NCI-H1694 treated with DMSO at 0.1 percent for 48 hours (cell line): ENCODE measurements around the gene RNPC3.

Experiments
- DNase-seq: peaks from one replicate; lab custom pipeline; 2025; lab: John Stamatoyannopoulos, UW

Gene RNPC3

DNA sequence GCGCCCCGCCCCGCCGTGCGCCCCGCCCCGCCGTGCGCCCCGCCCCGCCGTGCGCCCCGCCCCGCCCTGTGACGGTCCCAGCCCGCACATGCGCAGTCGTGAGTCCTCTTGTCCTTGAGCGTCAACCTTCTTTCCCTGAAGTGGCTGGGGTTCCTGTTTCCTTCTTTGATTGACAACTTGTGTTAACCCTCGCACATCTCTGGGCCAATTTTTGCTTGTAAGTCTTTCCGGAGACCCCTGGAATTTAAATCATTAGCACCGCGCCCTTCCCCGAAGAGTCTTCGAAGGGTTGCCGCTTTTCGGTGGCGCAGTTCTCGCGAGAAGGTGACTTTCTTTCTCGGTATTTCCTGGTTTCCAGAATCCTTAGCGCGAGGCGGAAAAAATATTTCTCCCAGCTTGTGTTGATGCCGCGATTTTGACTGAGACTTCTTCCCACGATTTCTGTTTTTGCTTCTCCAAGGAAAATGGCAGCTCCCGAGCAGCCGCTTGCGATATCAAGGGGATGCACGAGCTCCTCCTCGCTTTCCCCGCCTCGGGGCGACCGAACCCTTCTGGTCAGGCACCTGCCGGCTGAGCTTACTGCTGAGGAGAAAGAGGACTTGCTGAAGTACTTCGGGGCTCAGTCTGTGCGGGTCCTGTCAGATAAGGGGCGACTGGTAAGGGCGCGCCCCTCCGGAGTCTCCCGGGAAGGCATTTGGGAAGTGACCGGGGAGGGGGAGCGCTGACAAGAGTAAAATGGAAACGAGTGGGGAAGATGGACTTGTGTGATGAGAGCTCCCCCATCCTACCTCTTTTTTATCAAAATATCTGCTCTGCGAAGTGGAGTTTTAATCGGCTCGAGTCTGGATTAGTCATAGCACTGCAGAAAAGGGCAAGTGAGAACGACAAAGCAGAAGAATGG is at the start of gene RNPC3:
TSS of gene RNPC3 (plus strand) at position 93 of the 901 bp plus-strand sequence. CDS start at position 465, 372 bp downstream.
- peak; percentile 81 for DNase-seq

DNA sequence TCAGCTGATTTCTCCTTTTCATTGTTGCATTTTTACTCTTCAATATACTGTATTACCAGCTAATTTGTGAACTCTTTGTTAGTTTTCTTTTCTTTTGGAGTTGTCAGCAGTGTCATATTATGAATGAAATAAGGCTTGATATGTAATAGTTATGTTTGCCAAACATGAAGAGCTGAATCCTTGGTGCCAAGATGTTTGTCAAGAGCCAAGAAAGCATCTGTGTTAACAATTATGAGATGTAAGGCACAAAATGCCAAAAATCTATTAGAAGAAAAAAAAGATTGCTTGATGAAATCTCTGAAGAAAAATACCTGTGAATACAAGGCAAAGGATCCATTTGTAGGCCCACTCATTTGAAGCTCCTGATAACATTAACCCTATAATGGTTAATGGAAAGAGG is 48.4 kb upstream of the RNPC3 start:
- no peak for DNase-seq

GRCh38 chr1:103489935-103490334 is 35.6 kb upstream of the RNPC3 start:
- DNase-seq = no peak

DNA sequence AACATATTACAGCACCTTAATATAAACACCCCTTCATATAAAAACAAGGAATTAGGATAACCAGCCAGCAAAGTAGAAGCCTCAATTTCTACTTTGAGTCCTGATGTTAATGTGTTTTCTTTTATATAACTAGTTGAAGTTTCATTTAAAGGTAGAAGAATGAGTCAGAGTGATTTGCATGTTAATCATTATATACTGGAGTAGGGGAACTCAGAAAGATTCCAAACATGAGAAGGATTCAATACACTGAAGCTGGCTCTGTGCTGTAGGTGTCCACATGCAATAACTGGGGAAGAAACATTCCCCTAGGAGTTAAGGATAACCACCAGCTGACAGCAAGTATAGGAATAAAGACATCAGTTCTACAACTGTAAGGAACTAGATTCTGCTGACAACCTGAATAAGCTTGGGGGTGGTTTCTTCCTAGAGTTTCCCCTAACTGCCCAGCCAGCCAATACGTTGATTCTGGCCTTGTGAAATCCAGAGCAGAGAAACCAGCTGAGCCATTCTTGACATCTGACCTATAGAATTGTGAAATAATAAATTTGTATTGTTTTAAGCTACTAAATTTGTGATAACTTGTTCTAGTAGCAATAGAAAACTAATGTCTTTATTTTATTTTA is 33.4 kb upstream of the RNPC3 start:
- no peak for DNase-seq

GRCh38 chr1:103496014-103496635 is 29.4 kb upstream of the RNPC3 start:
- no peak for DNase-seq

DNA sequence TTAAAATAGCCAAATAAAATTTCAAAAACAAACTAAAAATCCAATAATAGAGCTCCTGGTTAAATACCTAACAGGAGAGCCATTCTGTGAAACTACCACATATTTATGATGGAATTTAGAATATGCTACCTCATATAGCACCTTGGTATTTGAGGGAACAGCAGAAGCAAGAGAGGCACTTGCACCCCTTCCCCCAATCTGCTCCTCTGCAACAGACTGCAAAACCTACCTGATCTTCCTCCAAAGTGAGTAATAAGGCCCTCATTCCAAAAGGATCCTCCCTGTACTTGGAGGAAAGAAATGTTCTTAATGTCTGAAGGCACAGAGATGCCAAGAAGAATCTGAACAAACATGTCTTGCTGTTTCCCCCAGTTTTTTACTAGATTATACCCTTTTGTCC is 28.1 kb upstream of the RNPC3 start:
- no peak for DNase-seq

GRCh38 chr1:103509250-103509649 is 16.2 kb upstream of the RNPC3 start:
- DNase-seq = no peak

GRCh38 chr1:103513711-103514110 is 11.8 kb upstream of the RNPC3 start:
- no peak for DNase-seq

DNA sequence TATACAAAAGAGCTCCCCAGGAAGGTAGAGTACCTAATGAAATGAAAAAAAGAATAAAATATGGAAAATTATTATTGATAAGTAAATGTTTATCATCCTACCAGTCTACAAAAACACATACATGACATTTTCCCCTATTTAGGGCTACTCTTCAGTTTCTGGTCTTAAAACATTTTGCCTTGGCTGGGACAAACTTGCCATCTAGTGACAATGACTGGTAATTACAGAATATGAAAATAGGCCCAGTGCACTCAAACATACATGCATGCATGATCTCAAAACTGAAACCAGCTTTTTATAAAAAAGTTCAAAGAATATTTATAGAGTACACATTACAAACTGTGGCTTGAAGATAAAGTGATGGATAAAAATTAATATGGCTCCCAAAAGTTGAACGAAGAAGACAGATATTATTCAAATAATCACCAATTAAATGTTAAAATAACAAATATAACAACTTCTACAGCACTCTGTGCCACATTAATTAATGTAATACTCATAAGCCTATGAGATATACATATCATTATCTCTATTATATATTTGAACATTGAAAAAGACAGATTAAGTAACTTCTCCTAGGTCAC is 10.5 kb upstream of the RNPC3 start:
- peak; percentile 61 for DNase-seq

DNA sequence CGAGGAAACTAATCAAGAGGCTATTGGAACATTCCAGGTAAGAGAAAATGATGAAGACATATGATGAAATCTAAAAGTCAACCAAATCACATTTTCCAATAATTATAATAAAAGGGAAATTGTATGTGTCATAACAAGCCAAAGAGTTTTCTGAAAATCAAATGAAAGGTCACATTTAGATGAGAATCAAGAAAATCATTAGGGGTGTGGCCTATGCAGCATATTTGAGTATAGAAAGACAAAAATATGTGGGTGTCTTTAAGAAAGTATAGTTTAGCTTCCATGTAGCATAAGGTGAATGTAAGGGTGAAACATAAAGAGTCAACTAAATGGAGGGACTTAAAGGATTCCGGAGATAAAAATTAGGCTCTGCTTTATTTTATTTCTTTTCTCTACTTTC is 9.2 kb upstream of the RNPC3 start:
- DNase-seq = no peak

GRCh38 chr1:103516693-103517092 is 8.8 kb upstream of the RNPC3 start:
- DNase-seq = no peak

GRCh38 chr1:103517380-103518047 is 8.0 kb upstream of the RNPC3 start:
- no peak for DNase-seq

DNA sequence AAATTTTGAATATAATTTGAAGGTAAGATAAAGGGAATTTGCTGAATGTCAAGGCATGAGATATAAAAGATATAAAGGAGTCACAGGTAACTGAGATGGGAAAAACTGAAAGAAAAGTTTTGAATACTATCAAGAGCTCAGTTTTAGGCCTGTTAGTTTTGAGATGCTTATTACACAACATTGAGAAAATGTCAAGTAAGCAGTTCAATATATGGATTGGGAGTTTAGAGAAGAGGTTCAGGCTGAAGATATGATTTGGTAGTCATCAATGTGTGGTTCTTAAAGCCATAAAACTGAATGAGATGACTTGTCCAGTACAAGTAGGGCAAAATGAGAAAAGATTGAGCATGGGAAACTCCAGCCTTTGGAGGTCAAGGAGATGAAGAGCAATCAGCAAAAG is 4.7 kb upstream of the RNPC3 start:
- DNase-seq = no peak

DNA sequence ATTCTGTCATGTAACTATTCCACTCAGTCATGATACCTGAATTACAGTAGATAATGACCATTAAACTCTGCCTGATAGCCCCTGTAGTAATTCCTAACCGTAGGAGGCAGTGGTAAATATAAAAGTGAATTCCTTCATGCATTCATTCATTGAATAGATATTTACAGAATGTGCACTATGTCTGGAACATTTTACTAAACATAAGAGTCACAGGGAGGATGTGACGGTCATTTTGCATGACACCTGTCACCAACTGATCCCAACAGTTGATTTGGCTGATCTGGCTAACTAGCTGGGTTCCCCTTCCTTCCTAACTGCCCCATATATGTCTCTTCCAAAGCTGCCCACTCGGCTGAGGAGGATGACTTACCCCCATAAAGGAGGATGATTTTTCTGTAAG is 2.2 kb upstream of the RNPC3 start:
- DNase-seq = no peak

- DNase-seq = no peak
Observed at GRCh38 chr1:103525114-103525606, 339 bp upstream of the RNPC3 start.

GRCh38 chr1:103527331-103527730 is 1.8 kb downstream of the RNPC3 start:
- no peak for DNase-seq

GRCh38 chr1:103529746-103530145 is 4.2 kb downstream of the RNPC3 start:
- no peak for DNase-seq

- no peak for DNase-seq
Observed at GRCh38 chr1:103538226-103538625, 12.7 kb downstream of the RNPC3 start.

GRCh38 chr1:103541431-103541830 is 15.9 kb downstream of the RNPC3 start:
- DNase-seq = no peak

DNA sequence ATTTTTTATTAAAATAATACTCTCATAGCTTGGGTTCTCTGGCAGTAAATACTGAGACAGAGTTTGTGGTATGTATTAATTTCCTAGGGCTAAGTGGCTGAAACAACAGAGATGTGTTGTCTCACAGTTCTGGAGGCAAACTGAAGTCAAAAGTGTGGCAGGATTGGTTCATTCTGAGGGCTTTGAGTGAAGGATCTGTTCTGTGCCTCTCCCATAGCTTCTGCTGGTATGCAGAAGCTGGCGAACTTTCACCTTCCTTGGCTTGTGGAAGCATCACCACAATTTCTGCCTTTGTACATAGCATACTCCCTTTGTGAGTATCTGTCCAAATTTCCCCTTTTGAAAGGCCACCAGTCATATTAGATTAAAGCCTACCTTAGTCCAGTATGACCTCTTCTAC is 21.0 kb downstream of the RNPC3 start:
- DNase-seq = no peak

- no peak for DNase-seq
Observed at GRCh38 chr1:103547840-103548239, 22.3 kb downstream of the RNPC3 start.

DNA sequence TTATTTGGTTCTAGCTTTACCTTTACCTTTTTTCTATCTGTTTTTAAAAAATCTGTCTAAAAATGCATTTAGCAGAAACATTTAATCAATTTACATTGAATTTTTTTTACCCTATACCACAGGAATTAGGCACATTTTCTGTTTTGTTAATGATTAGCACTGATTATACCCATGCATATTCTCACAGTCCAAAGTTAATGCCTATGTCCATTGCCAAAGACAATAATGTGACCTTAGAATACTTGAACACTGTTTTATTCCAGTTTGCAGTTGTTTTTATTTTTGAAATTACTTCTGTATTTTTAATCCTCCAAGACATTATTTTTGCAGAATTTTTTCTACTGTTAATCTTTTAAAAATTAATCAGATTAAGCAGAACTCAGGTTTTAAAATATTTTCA is 34.9 kb downstream of the RNPC3 start:
- no peak for DNase-seq
